ENCODE data around the gene DCLRE1B.
A peak's percentile ranks its signal among the peaks of the same experiment; 100 is the strongest.

DCLRE1B gene

GRCh38 chr1:113904674-113905434 is at the start of gene DCLRE1B, which contains the start of gene AP4B1:
TSS of gene DCLRE1B (plus strand) at chr1:113905326. CDS start at chr1:113905587, 261 bp downstream.
TSS of gene AP4B1 (minus strand) at chr1:113904799. CDS start at chr1:113904717, 82 bp downstream.
- DNase-seq: peak; percentile 99

GRCh38 chr1:113855630-113856400 is 49.3 kb upstream of the DCLRE1B start:
- no peak for DNase-seq

- DNase-seq: no peak
Observed at GRCh38 chr1:113856401-113856790, 48.7 kb upstream of the DCLRE1B start.

GRCh38 chr1:113857776-113858175 is 47.4 kb upstream of the DCLRE1B start:
- no peak for DNase-seq

- no peak for DNase-seq
Observed at GRCh38 chr1:113858418-113858817, 46.7 kb upstream of the DCLRE1B start.

GRCh38 chr1:113858982-113859381 is 46.1 kb upstream of the DCLRE1B start:
- DNase-seq: no peak

GRCh38 chr1:113859478-113860175 is 45.5 kb upstream of the DCLRE1B start:
- no peak for DNase-seq

GRCh38 chr1:113860891-113861290 is 44.2 kb upstream of the DCLRE1B start:
- no peak for DNase-seq

GRCh38 chr1:113861641-113862040 is 43.5 kb upstream of the DCLRE1B start:
- no peak for DNase-seq

GRCh38 chr1:113868387-113869083 is 36.6 kb upstream of the DCLRE1B start:
- no peak for DNase-seq

- no peak for DNase-seq
Observed at GRCh38 chr1:113870778-113871177, 34.3 kb upstream of the DCLRE1B start.

- no peak for DNase-seq
Observed at GRCh38 chr1:113871597-113872113, 33.5 kb upstream of the DCLRE1B start, which contains the start of gene PTPN22. TSS of gene PTPN22 (minus strand) at chr1:113871712.

GRCh38 chr1:113872219-113872935 is 32.7 kb upstream of the DCLRE1B start:
- DNase-seq: no peak

- DNase-seq: no peak
Observed at GRCh38 chr1:113874012-113874879, 30.9 kb upstream of the DCLRE1B start.

- no peak for DNase-seq
Observed at GRCh38 chr1:113875714-113876113, 29.4 kb upstream of the DCLRE1B start.

- no peak for DNase-seq
Observed at GRCh38 chr1:113876176-113876575, 28.9 kb upstream of the DCLRE1B start.

GRCh38 chr1:113879739-113880038 is 25.4 kb upstream of the DCLRE1B start:
- DNase-seq: no peak

GRCh38 chr1:113881661-113882060 is 23.5 kb upstream of the DCLRE1B start:
- DNase-seq: no peak

- DNase-seq: no peak
Observed at GRCh38 chr1:113886417-113887401, 18.4 kb upstream of the DCLRE1B start.

Data from NCI-H345 (cell line).